H9 (cell line): Measurements from ENCODE around the gene XCR1. TPM values are rescaled to one million over a fixed set of nuclear protein-coding genes. Genes with fewer than 3 reads are reported as not detected.
A peak's percentile ranks its signal among the peaks of the same experiment; 100 is the strongest.

Experiments used
- DNase-seq: peaks from one replicate; pipeline ENCODE4 v3.0.0-alpha.2; 2017
- H2AFZ ChIP-seq: one replicate; pipeline ENCODE4 v1.6.1; 2013; ENCODE audit warnings: mild to moderate bottlenecking, low read length, control low read depth, moderate library complexity
- H2AK5ac ChIP-seq: 2 replicates; pipeline ENCODE4 v1.6.1; 2013; ENCODE audit warnings: low read length, control low read depth, mixed read lengths; ENCODE audit not compliant: insufficient read length
- H2BK120ac ChIP-seq: one replicate; pipeline ENCODE4 v1.6.1; 2013; ENCODE audit warnings: low read depth, mild to moderate bottlenecking, low read length, control low read depth, inconsistent platforms; ENCODE audit not compliant: poor library complexity, severe bottlenecking
- H2BK12ac ChIP-seq: 2 replicates; pipeline ENCODE4 v1.6.1; 2013; ENCODE audit warnings: low read length, control low read depth, mixed read lengths, low read depth; ENCODE audit not compliant: insufficient read length
- H2BK15ac ChIP-seq: 2 replicates; pipeline ENCODE4 v1.6.1; 2013; ENCODE audit warnings: low read depth, low read length, control low read depth
- H2BK20ac ChIP-seq: one replicate; pipeline ENCODE4 v1.6.1; 2013; ENCODE audit warnings: low read depth, mild to moderate bottlenecking, low read length, control low read depth, inconsistent platforms; ENCODE audit not compliant: poor library complexity, severe bottlenecking
- H2BK5ac ChIP-seq: 2 replicates; pipeline ENCODE4 v1.6.1; 2013; ENCODE audit warnings: low read length, control low read depth, mixed read lengths; ENCODE audit not compliant: insufficient read length
- H3K14ac ChIP-seq: 2 replicates; pipeline ENCODE4 v1.6.1; 2013; ENCODE audit warnings: low read length, control low read depth; ENCODE audit not compliant: insufficient read depth
- H3K18ac ChIP-seq: 2 replicates; pipeline ENCODE4 v1.6.1; 2013; ENCODE audit warnings: low read depth, mild to moderate bottlenecking, mixed read lengths, low read length, control low read depth; ENCODE audit not compliant: insufficient read length
- H3K23ac ChIP-seq: 2 replicates; pipeline ENCODE4 v1.6.1; 2013; ENCODE audit warnings: low read length, control low read depth, mixed read lengths, low read depth; ENCODE audit not compliant: insufficient read length
- H3K23me2 ChIP-seq: 2 replicates; pipeline ENCODE4 v1.6.1; 2013; ENCODE audit warnings: low read depth, mild to moderate bottlenecking, mixed read lengths, low read length, control low read depth; ENCODE audit not compliant: insufficient read length, poor library complexity, severe bottlenecking
- H3K27ac ChIP-seq: 2 replicates; pipeline ENCODE4 v1.5.1; 2013; ENCODE audit warnings: low read length, control low read depth, mixed read lengths, low read depth; ENCODE audit not compliant: insufficient read length
- H3K27me3 ChIP-seq: 2 replicates; pipeline ENCODE4 v1.6.1; 2013; ENCODE audit warnings: low read length, control low read depth, inconsistent platforms; ENCODE audit not compliant: insufficient read depth
- H3K4ac ChIP-seq: 2 replicates; pipeline ENCODE4 v1.6.1; 2013; ENCODE audit warnings: low read depth, mild to moderate bottlenecking, control low read depth, inconsistent platforms, low read length, moderate library complexity
- H3K4me1 ChIP-seq: 2 replicates; pipeline ENCODE4 v1.6.1; 2013; ENCODE audit warnings: low read length, control low read depth, inconsistent platforms; ENCODE audit not compliant: insufficient read depth
- H3K4me2 ChIP-seq: 2 replicates; pipeline ENCODE4 v1.6.1; 2013; ENCODE audit warnings: low read length, control low read depth, mixed read lengths; ENCODE audit not compliant: insufficient read length, insufficient read depth
- H3K56ac ChIP-seq: 2 replicates; pipeline ENCODE4 v1.6.1; 2013; ENCODE audit warnings: low read depth, mild to moderate bottlenecking, mixed read lengths, low read length, control low read depth; ENCODE audit not compliant: insufficient read length
- H3K79me1 ChIP-seq: 2 replicates; pipeline ENCODE4 v1.6.1; 2013; ENCODE audit warnings: low read depth, mild to moderate bottlenecking, moderate library complexity, low read length, control low read depth, inconsistent platforms; ENCODE audit not compliant: insufficient read depth, poor library complexity, severe bottlenecking
- H3K79me2 ChIP-seq: 2 replicates; pipeline ENCODE4 v1.6.1; 2013; ENCODE audit warnings: low read length, control low read depth, inconsistent platforms; ENCODE audit not compliant: insufficient read depth
- H3K9ac ChIP-seq: 2 replicates; pipeline ENCODE4 v1.6.1; 2013; ENCODE audit warnings: low read length, control low read depth, mixed read lengths; ENCODE audit not compliant: insufficient read length; ENCODE audit errors: extremely low read depth
- H3K9me3 ChIP-seq: one replicate; pipeline ENCODE4 v1.6.1; 2013; ENCODE audit warnings: low read depth, low read length, inconsistent platforms; ENCODE audit not compliant: control insufficient read depth
- H3T11ph ChIP-seq: one replicate; pipeline ENCODE4 v1.6.1; 2013; ENCODE audit warnings: mild to moderate bottlenecking, low read length, control low read depth, inconsistent platforms
- H4K20me1 ChIP-seq: one replicate; pipeline ENCODE4 v1.6.1; 2013; ENCODE audit not compliant: control insufficient read depth, insufficient read length, insufficient read depth
- H4K5ac ChIP-seq: 2 replicates; pipeline ENCODE4 v1.6.1; 2013; ENCODE audit warnings: low read depth, mild to moderate bottlenecking, mixed read lengths, low read length, control low read depth; ENCODE audit not compliant: insufficient read length
- H4K8ac ChIP-seq: replicated peaks from 2 replicates; pipeline ENCODE4 v1.6.1; 2013; ENCODE audit warnings: low read length, control low read depth, mixed read lengths, low read depth; ENCODE audit not compliant: insufficient read length
- H4K91ac ChIP-seq: 2 replicates; pipeline ENCODE4 v1.6.1; 2013; ENCODE audit warnings: low read depth, mild to moderate bottlenecking, moderate library complexity, mixed read lengths, low read length, control low read depth; ENCODE audit not compliant: insufficient read length
- H3K27ac Mint-ChIP-seq, 3 experiments: 2 replicates in 2 of 3; 3 replicates in 1 of 3; pipeline ENCODE4 v1.8.0; 2020 to 2021; ENCODE audit warnings: mixed read lengths in 3 of 3, mild to moderate bottlenecking in 1 of 3, moderate library complexity in 1 of 3
- H3K27me3 Mint-ChIP-seq: 2 replicates; pipeline ENCODE4 v1.8.0; 2021; ENCODE audit warnings: low read depth, mild to moderate bottlenecking, moderate library complexity, mixed read lengths
- H3K36me3 Mint-ChIP-seq, 3 experiments: 2 replicates in 2 of 3; 3 replicates in 1 of 3; pipeline ENCODE4 v1.8.0; 2020 to 2021; ENCODE audit warnings: low read depth in 3 of 3, mixed read lengths in 3 of 3; ENCODE audit not compliant: insufficient read depth in 1 of 3
- H3K4me1 Mint-ChIP-seq, 2 experiments: 2 replicates each; pipeline ENCODE4 v1.8.0; 2020; ENCODE audit warnings: mixed read lengths in 2 of 2
- H3K4me3 Mint-ChIP-seq, 2 experiments: 2 replicates in 1 of 2; 3 replicates in 1 of 2; pipeline ENCODE4 v1.8.0; 2020 to 2021; ENCODE audit warnings: mild to moderate bottlenecking in 2 of 2, mixed read lengths in 2 of 2, moderate library complexity in 1 of 2
- H3K9me3 Mint-ChIP-seq, 2 experiments: 2 replicates in 1 of 2; 3 replicates in 1 of 2; pipeline ENCODE4 v1.8.0; 2020; ENCODE audit warnings: mild to moderate bottlenecking in 2 of 2, mixed read lengths in 2 of 2, moderate library complexity in 1 of 2
- CTCF ChIP-seq: fragments of 200-600 bp; sonication (generic); conservative IDR thresholded peaks from 3 replicates; pipeline ENCODE4 v1.8.0; 2021; ENCODE audit warnings: antibody characterized with exemption, mild to moderate bottlenecking
- WGBS: extraction: QIAGEN DNeasy Blood & Tissue Kit; methylation state at CpG from one replicate; pipeline ENCODE4 v1.1.7; 2013; ENCODE audit warnings: missing lambda C conversion rate, low lambda C conversion rate, mixed read lengths; ENCODE audit not compliant: insufficient read length; ENCODE audit errors: extremely low coverage; 5-methylcytosine and 5-hydroxymethylcytosine counted together
- total RNA-seq: library from RNA; stranded (reverse); gene quantifications from 2 replicates; pipeline ENCODE4 v1.2.1, GENCODE V29; 2021

The XCR1 gene
- total RNA-seq, 1 experiment from 2014 or later: not detected

DNA sequence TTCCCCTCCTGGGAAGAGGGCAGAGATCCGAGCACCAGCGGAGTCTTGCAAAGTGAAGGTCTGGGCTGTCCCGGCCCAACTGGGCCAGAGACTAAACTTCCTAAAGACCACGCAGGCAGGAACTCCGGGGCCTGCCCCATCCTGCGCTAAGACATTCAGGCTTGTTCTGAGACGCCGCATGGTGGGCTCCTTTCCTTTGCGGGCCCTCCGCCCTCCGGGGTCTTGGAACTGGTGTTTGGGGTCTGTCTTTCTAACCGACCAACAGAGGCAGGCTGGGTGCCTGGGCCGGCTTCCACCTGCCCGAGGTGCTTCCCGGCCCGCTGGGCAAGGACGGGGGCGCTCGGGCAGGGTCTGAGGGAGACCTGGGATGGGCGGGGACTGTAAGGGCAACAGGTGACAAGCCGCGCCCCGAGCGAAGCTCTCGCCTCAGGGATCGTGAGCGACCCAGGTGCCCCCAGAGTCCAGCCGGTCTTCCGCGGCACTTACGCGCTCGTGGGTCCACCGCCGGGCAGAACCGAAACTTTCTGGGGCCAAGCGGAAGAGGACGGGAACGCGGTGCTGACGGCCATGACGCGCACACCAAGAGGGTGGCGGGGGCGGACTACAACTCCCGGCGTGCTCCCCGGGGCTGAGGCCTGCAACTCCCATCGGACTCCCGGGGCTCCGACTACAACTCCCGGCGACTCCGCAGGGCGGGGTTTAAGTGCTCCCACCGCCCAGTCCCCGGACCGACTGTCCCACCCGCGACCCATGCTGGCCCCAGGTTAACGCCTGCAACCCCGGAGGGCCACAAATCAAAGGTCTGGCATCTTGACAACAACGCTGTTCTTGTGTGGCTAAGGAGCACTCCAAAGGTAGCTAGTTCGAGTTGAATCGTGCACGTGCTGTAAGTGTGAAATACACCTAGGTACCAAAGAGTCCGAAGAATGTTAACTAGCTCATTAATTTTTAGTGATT lies 31.8 kb downstream of the XCR1 start, which contains the start of gene FYCO1:
FYCO1 (minus strand) TSS at position 589 of the 957 bp plus-strand sequence. CDS start 10,914 bp downstream, outside the sequence.
- peaks cover 0 to 3% (median 0%) of the 10 kb centered on the region in 3 experiments; a peak in 1 of 7 replicates for H3K36me3 Mint-ChIP-seq
- Histone ChIP-seq H4K20me1 (no peaks in the 10 kb centered on the region), H3K4me2 (peak within 1 kb of the TSS; percentile 77), H3K27ac (no peak within 1 kb of the TSS), H3K4ac (no peak within 1 kb of the TSS), H2AFZ (peak within 1 kb of the TSS; percentile 43), H3K23ac (no peak within 1 kb of the TSS), H3K27me3 (no peaks in the 10 kb centered on the region), H3K9ac (peak within 1 kb of the TSS; percentile 47), H2BK120ac (no peak within 1 kb of the TSS), H3K9me3 (no peaks in the 10 kb centered on the region), H4K5ac (no peak within 1 kb of the TSS), H2BK20ac (no peak within 1 kb of the TSS), H3K23me2 (peaks cover 3% of the 10 kb centered on the region), H2BK5ac (no peak within 1 kb of the TSS), H3K18ac (no peak within 1 kb of the TSS), H4K91ac (no peak within 1 kb of the TSS), H3K56ac (no peak within 1 kb of the TSS), H3K14ac (peak within 1 kb of the TSS; percentile 69), H2BK15ac (no peak within 1 kb of the TSS), H2AK5ac (no peak within 1 kb of the TSS), H3K79me1 (no peaks in the 10 kb centered on the region), H4K8ac (no peak within 1 kb of the TSS), H3K4me1 (peaks cover 13% of the 10 kb centered on the region; the same call in 1 of the 2 replicates), H3T11ph (no peak within 1 kb of the TSS), H2BK12ac (no peak within 1 kb of the TSS), H3K79me2 (peaks cover 2% of the 10 kb centered on the region; the same call in 1 of the 2 replicates)
- peaks cover 13% of the 10 kb centered on the region for H3K27me3 Mint-ChIP-seq
- H3K4me1 Mint-ChIP-seq: peaks cover 21 to 27% of the 10 kb centered on the region in 2 experiments
- no CpG with 5 or more reads among the region's 67 CpGs for WGBS
- peak; percentile 94 for DNase-seq
- peak within 1 kb of the TSS; percentile 83 to 88 for H3K4me3 Mint-ChIP-seq
- H3K27ac Mint-ChIP-seq: peak within 1 kb of the TSS in 2 of 3 experiments; percentile 74 to 83; a peak in 4 of 7 replicates
- H3K9me3 Mint-ChIP-seq: no peaks in the 10 kb centered on the region
- no peak for TF ChIP-seq CTCF
